OCI-LY3 (cell line): ENCODE data around the gene HDAC4.

Experiments
- H2AFZ ChIP-seq: fragments of 200-600, 300-600 bp; shearing (Covaris generic); 2 replicates; pipeline ENCODE4 v1.6.0; 2014; ENCODE audit warnings: antibody characterized with exemption, low read depth, low read length
- H3K27ac ChIP-seq: fragments of 200-600, 300-600 bp; sonication (generic); 2 replicates; pipeline ENCODE4 v1.5.1; 2014; ENCODE audit warnings: mild to moderate bottlenecking, low read length, moderate library complexity, mixed read lengths
- H3K27me3 ChIP-seq: fragments of 200-600, 300-600 bp; sonication (generic); 2 replicates; pipeline ENCODE4 v1.6.1; 2014; ENCODE audit warnings: low read depth, low read length, mixed read lengths
- H3K36me3 ChIP-seq: fragments of 200-600, 300-600 bp; sonication (generic); replicated peaks from 2 replicates; pipeline ENCODE3; 2014; ENCODE audit warnings: low read depth, low read length, mixed read lengths
- H3K4me1 ChIP-seq: fragments of 300-600, 200-600 bp; sonication (generic); 2 replicates; pipeline ENCODE4 v1.6.1; 2014; ENCODE audit warnings: low read length, mixed read lengths
- H3K4me2 ChIP-seq: fragments of 200-600, 300-600 bp; sonication (generic); 2 replicates; pipeline ENCODE4 v1.6.1; 2014; ENCODE audit warnings: low read length, mixed read lengths
- H3K4me3 ChIP-seq: fragments of 300-600, 200-600 bp; sonication (generic); 2 replicates; pipeline ENCODE4 v1.5.1; 2014; ENCODE audit warnings: antibody characterized with exemption, mild to moderate bottlenecking, low read length, moderate library complexity
- H3K79me2 ChIP-seq: fragments of 300-600, 200-600 bp; shearing (Covaris generic); 2 replicates; pipeline ENCODE4 v1.6.1; 2014; ENCODE audit warnings: mild to moderate bottlenecking, low read length, mixed read lengths
- H3K9ac ChIP-seq: fragments of 300-600, 200-600 bp; shearing (Covaris generic); 2 replicates; pipeline ENCODE4 v1.6.0; 2014; ENCODE audit warnings: mild to moderate bottlenecking, low read length, moderate library complexity
- H3K9me3 ChIP-seq: fragments of 200-600, 300-600 bp; shearing (Covaris generic); 2 replicates; pipeline ENCODE4 v1.6.1; 2014; ENCODE audit warnings: low read length, mixed read lengths; ENCODE audit not compliant: insufficient read depth
- H4K20me1 ChIP-seq: fragments of 200-600, 300-600 bp; sonication (generic); 2 replicates; pipeline ENCODE4 v1.6.1; 2016; ENCODE audit warnings: low read length, mixed read lengths; ENCODE audit not compliant: insufficient read depth
- CTCF ChIP-seq: fragments of 200-600, 300-600 bp; sonication (generic); IDR thresholded peaks from 2 replicates; pipeline ENCODE4 v1.5.1; 2014; ENCODE audit warnings: antibody characterized with exemption, low read length, low read depth
- EZH2phosphoT487 ChIP-seq: fragments of 200-600 bp; shearing (Covaris generic); IDR thresholded peaks from 2 replicates; pipeline ENCODE4 v1.6.1; 2018; ENCODE audit warnings: antibody characterized with exemption, mixed run types, low read depth

Gene HDAC4

DNA sequence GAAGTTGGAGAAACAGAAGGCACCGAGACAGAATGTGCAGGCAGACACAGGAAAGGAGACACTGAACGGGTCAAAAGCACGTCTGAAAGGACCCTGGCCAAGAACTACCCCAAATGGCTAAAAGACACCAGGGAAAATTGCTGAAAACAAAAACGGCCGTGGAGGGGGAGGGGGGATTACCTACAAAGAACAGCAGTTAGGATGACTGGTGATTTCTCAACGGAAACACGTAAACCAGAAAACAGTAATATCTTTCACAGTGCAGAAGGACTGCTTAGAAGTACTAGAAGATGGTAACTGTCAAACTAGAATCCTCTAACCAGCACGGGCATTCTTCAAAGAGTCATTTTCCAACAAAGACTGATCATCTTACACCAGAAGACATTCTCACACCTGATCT is 142.6 kb downstream of the HDAC4 start:
- no peak overlapping the region for H3K27ac ChIP-seq
- H3K36me3 ChIP-seq = no peaks in the 10 kb centered on the region
- no peaks in the 10 kb centered on the region for H3K79me2 ChIP-seq
- H2AFZ ChIP-seq = no peak overlapping the region
- H3K9ac ChIP-seq = no peak overlapping the region
- peaks cover 51% of the 10 kb centered on the region for H4K20me1 ChIP-seq
- peaks cover 20% of the 10 kb centered on the region for H3K4me1 ChIP-seq
- no peaks in the 10 kb centered on the region for H3K9me3 ChIP-seq
- peaks cover 24% of the 10 kb centered on the region for H3K27me3 ChIP-seq
- H3K4me3 ChIP-seq = no peak overlapping the region
- TF ChIP-seq EZH2phosphoT487 (no peak), CTCF (no peak)
- H3K4me2 ChIP-seq = no peak overlapping the region

- Histone ChIP-seq H3K27ac (no peak overlapping the region), H3K4me2 (no peak overlapping the region), H3K9me3 (no peaks in the 10 kb centered on the region), H3K79me2 (no peaks in the 10 kb centered on the region), H3K36me3 (no peaks in the 10 kb centered on the region), H4K20me1 (peaks cover 58% of the 10 kb centered on the region), H3K27me3 (peaks cover 30% of the 10 kb centered on the region), H3K9ac (no peak overlapping the region), H2AFZ (no peak overlapping the region), H3K4me3 (no peak overlapping the region), H3K4me1 (peaks cover 26% of the 10 kb centered on the region)
- TF ChIP-seq EZH2phosphoT487 (no peak), CTCF (no peak)
These were observed 143.3 kb downstream of the HDAC4 start for GRCh38 chr2:239257511-239257937.

GRCh38 chr2:239256350-239256743 is 144.5 kb downstream of the HDAC4 start:
- Histone ChIP-seq H3K4me2 (no peak overlapping the region), H3K79me2 (no peaks in the 10 kb centered on the region), H3K9me3 (no peaks in the 10 kb centered on the region), H4K20me1 (peaks cover 63% of the 10 kb centered on the region), H2AFZ (no peak overlapping the region), H3K4me1 (peaks cover 26% of the 10 kb centered on the region), H3K36me3 (no peaks in the 10 kb centered on the region), H3K4me3 (no peak overlapping the region), H3K9ac (no peak overlapping the region), H3K27ac (no peak overlapping the region), H3K27me3 (peaks cover 36% of the 10 kb centered on the region)
- TF ChIP-seq EZH2phosphoT487 = no peak
- no peak for TF ChIP-seq CTCF

- H3K27me3 ChIP-seq = peaks cover 36% of the 10 kb centered on the region
- no peak overlapping the region for H3K4me2 ChIP-seq
- no peaks in the 10 kb centered on the region for H3K79me2 ChIP-seq
- no peak for TF ChIP-seq CTCF
- TF ChIP-seq EZH2phosphoT487 = no peak
- no peak overlapping the region for H3K9ac ChIP-seq
- H3K9me3 ChIP-seq = no peaks in the 10 kb centered on the region
- H3K36me3 ChIP-seq = no peaks in the 10 kb centered on the region
- H3K4me3 ChIP-seq = no peak overlapping the region
- peaks cover 62% of the 10 kb centered on the region for H4K20me1 ChIP-seq
- peaks cover 26% of the 10 kb centered on the region for H3K4me1 ChIP-seq
- H3K27ac ChIP-seq = no peak overlapping the region
- no peak overlapping the region for H2AFZ ChIP-seq
These were observed 145.0 kb downstream of the HDAC4 start for GRCh38 chr2:239255628-239256349.
